T-cell (primary cell): ENCODE results near the gene CLSTN2. TPM values are rescaled to one million over a fixed set of nuclear protein-coding genes. Genes with fewer than 3 reads are reported as not detected.

ENCODE experiments used
- ATAC-seq, 4 experiments: fragments of 200-7000 bp in 3 of 4; fragments of 150-1000 bp in 1 of 4; cut with Tn5 transposase; replicated peaks in 1 of 4; 1 replicate in 3 of 4; 2 replicates in 1 of 4; pipeline ENCODE4 v1.10.0; 2021; ENCODE audit warnings: moderate library complexity in 3 of 4, mild to moderate bottlenecking in 2 of 4, moderate number of reproducible peaks in 1 of 4
- CTCF ChIA-PET, 2 donors: fragments of 300-600 bp; sonication (Branson Sonifier 250); formaldehyde crosslinking; loops; one replicate each; lab custom pipeline; 2022; ENCODE audit warnings: antibody characterized with exemption in 2 of 2; lab: Charles Lee
- POLR2A ChIA-PET, 2 donors: fragments of 300-600 bp; sonication (Branson Sonifier 250); formaldehyde crosslinking; loops; one replicate each; lab custom pipeline; 2022; ENCODE audit warnings: antibody characterized with exemption in 2 of 2; lab: Charles Lee
- DNase-seq, 35 experiments: peaks; one replicate each; pipeline versions ENCODE4 v3.0.0 to v3.0.0-alpha.2; 2013 to 2023
- H3K27ac ChIP-seq: one replicate; pipeline ENCODE4 v1.5.1; 2013; ENCODE audit warnings: low read length
- H3K27me3 ChIP-seq, 2 experiments: replicated peaks in 1 of 2; 1 replicate in 1 of 2; 2 replicates in 1 of 2; pipeline versions ENCODE4 v1.6.1 to v1.7.0; 2013; ENCODE audit warnings: low read length in 1 of 2, mixed read lengths in 1 of 2; ENCODE audit not compliant: control insufficient read depth in 2 of 2, insufficient read depth in 2 of 2; ENCODE audit errors: extremely low read depth in 1 of 2
- H3K36me3 ChIP-seq, 2 donors: 1 replicate in 1 of 2; 2 replicates in 1 of 2; pipeline versions ENCODE4 v1.6.1 to v1.7.0; 2013; ENCODE audit warnings: low read length in 1 of 2; ENCODE audit not compliant: control insufficient read depth in 2 of 2, insufficient read depth in 1 of 2; ENCODE audit errors: extremely low read depth in 1 of 2
- H3K4me1 ChIP-seq, 2 experiments: 1 replicate in 1 of 2; 2 replicates in 1 of 2; pipeline versions ENCODE4 v1.6.1 to v1.7.0; 2013; ENCODE audit warnings: low read length in 2 of 2, mixed read lengths in 1 of 2; ENCODE audit not compliant: insufficient read depth in 2 of 2, control insufficient read depth in 1 of 2; ENCODE audit errors: extremely low read depth in 1 of 2
- H3K4me3 ChIP-seq, 2 donors: 1 replicate in 1 of 2; 2 replicates in 1 of 2; pipeline versions ENCODE4 v1.5.1 to v1.7.0; 2013; ENCODE audit warnings: mild to moderate bottlenecking in 2 of 2, low read length in 1 of 2, moderate library complexity in 1 of 2; ENCODE audit not compliant: control insufficient read depth in 1 of 2; ENCODE audit errors: extremely low read depth in 1 of 2
- H3K9me3 ChIP-seq: 2 replicates; pipeline ENCODE4 v1.7.0; 2013
- H3K27ac Mint-ChIP-seq, 2 donors: one replicate each; pipeline ENCODE4 v1.8.0; 2020 to 2021; ENCODE audit warnings: mild to moderate bottlenecking in 2 of 2, mixed read lengths in 2 of 2
- H3K27me3 Mint-ChIP-seq, 2 donors: one replicate each; pipeline ENCODE4 v1.8.0; 2021 to 2022; ENCODE audit warnings: mixed read lengths in 2 of 2
- H3K36me3 Mint-ChIP-seq: one replicate; pipeline ENCODE4 v1.8.0; 2021; ENCODE audit warnings: mixed read lengths
- H3K4me1 Mint-ChIP-seq, 3 donors: one replicate each; pipeline ENCODE4 v1.8.0; 2020 to 2022; ENCODE audit warnings: mixed read lengths in 3 of 3, mild to moderate bottlenecking in 1 of 3
- H3K4me3 Mint-ChIP-seq, 3 donors: one replicate each; pipeline ENCODE4 v1.8.0; 2020 to 2022; ENCODE audit warnings: mild to moderate bottlenecking in 3 of 3, mixed read lengths in 3 of 3, moderate library complexity in 3 of 3
- H3K9me3 Mint-ChIP-seq, 3 donors: one replicate each; pipeline ENCODE4 v1.8.0; 2020 to 2022; ENCODE audit warnings: mixed read lengths in 3 of 3
- WGBS: methylation state at CpG from one replicate; pipeline ENCODE4 v1.1.5; 2013; ENCODE audit warnings: missing lambda C conversion rate; ENCODE audit not compliant: insufficient coverage; 5-methylcytosine and 5-hydroxymethylcytosine counted together
- total RNA-seq, 35 experiments: library from RNA in 6 of 35; stranded (reverse) in 6 of 35; fragments of 120-200 nt in 1 of 35; gene quantifications; one replicate each; pipeline versions ENCODE4 v1.2.1 to v1.2.4 and lab custom pipeline; 2013 to 2026

Gene CLSTN2
- total RNA-seq, 5 donors from 2014 or later (not counting 1 experiment from before 2014, with no cell fraction given): under 0.01 to 0.12 (median 0.03) TPM; not detected in 2

GRCh38 chr3:140015741-140016140 is 80.8 kb downstream of the CLSTN2 start:
- peaks cover 0 to 5% of the 10 kb centered on the region in 2 donors for H3K27me3 Mint-ChIP-seq
- no peak for ATAC-seq

GRCh38 chr3:140018556-140018955 is 83.6 kb downstream of the CLSTN2 start:
- Mint-ChIP-seq H3K4me1 (no peaks in the 10 kb centered on the region), H3K27ac (no peak overlapping the region), H3K27me3 (peaks cover 0 to 9% of the 10 kb centered on the region in 2 donors), H3K4me3 (no peak overlapping the region), H3K9me3 (no peaks in the 10 kb centered on the region), H3K36me3 (no peaks in the 10 kb centered on the region)
- Histone ChIP-seq H3K36me3 (no peaks in the 10 kb centered on the region), H3K27ac (no peak overlapping the region), H3K4me1 (no peaks in the 10 kb centered on the region), H3K4me3 (no peak overlapping the region), H3K9me3 (no peaks in the 10 kb centered on the region), H3K27me3 (peaks cover 0 to 6% of the 10 kb centered on the region in 2 experiments)
- CTCF ChIA-PET: no interaction called here
- no peak for ATAC-seq
- WGBS: no CpG with 5 or more reads among the region's 2 CpGs
- no peak for DNase-seq
- POLR2A ChIA-PET: no interaction called here

More at GRCh38 chr3:140015741-140016140, 80.8 kb downstream of the CLSTN2 start:
- Mint-ChIP-seq H3K4me1 (no peaks in the 10 kb centered on the region), H3K4me3 (no peak overlapping the region), H3K36me3 (no peaks in the 10 kb centered on the region), H3K9me3 (no peaks in the 10 kb centered on the region), H3K27ac (no peak overlapping the region)
- Histone ChIP-seq H3K27me3 (peaks cover 0 to 11% of the 10 kb centered on the region in 2 experiments), H3K27ac (no peak overlapping the region), H3K9me3 (no peaks in the 10 kb centered on the region), H3K36me3 (no peaks in the 10 kb centered on the region), H3K4me1 (no peaks in the 10 kb centered on the region), H3K4me3 (no peak overlapping the region)
- DNase-seq: no peak
- WGBS: 100% methylated on average over 2 of the region's 3 CpGs
- ChIA-PET CTCF (no interaction called here), POLR2A (no interaction called here)

- Histone ChIP-seq H3K36me3 (no peaks in the 10 kb centered on the region), H3K27me3 (peaks cover 0 to 6% of the 10 kb centered on the region in 2 experiments), H3K9me3 (no peaks in the 10 kb centered on the region), H3K4me1 (no peaks in the 10 kb centered on the region), H3K27ac (no peak overlapping the region), H3K4me3 (no peak overlapping the region)
- H3K4me1 Mint-ChIP-seq: no peaks in the 10 kb centered on the region
- H3K4me3 Mint-ChIP-seq: no peak overlapping the region
- H3K36me3 Mint-ChIP-seq: no peaks in the 10 kb centered on the region
- no peaks in the 10 kb centered on the region for H3K9me3 Mint-ChIP-seq
- POLR2A ChIA-PET: no interaction called here
- CTCF ChIA-PET: no interaction called here
- 69% methylated on average over 2 of the region's 2 CpGs for WGBS
- no peak overlapping the region for H3K27ac Mint-ChIP-seq
- ATAC-seq: no peak
- no peak for DNase-seq
- peaks cover 0 to 9% of the 10 kb centered on the region in 2 donors for H3K27me3 Mint-ChIP-seq
These were observed 85.0 kb downstream of the CLSTN2 start for GRCh38 chr3:140019946-140020345.

GRCh38 chr3:140020541-140020940 is 85.6 kb downstream of the CLSTN2 start:
- 93% methylated on average over 4 of the region's 7 CpGs for WGBS
- DNase-seq: no peak
- CTCF ChIA-PET: no interaction called here
- no peaks in the 10 kb centered on the region for H3K4me1 ChIP-seq
- H3K4me3 Mint-ChIP-seq: no peak overlapping the region
- H3K27me3 ChIP-seq: peaks cover 0 to 6% of the 10 kb centered on the region in 2 experiments
- no peaks in the 10 kb centered on the region for H3K36me3 Mint-ChIP-seq
- no peaks in the 10 kb centered on the region for H3K9me3 Mint-ChIP-seq
- POLR2A ChIA-PET: no interaction called here
- peaks cover 0 to 9% of the 10 kb centered on the region in 2 donors for H3K27me3 Mint-ChIP-seq
- H3K4me3 ChIP-seq: no peak overlapping the region
- no peaks in the 10 kb centered on the region for H3K4me1 Mint-ChIP-seq
- no peak for ATAC-seq
- no peak overlapping the region for H3K27ac ChIP-seq
- H3K27ac Mint-ChIP-seq: no peak overlapping the region
- no peaks in the 10 kb centered on the region for H3K9me3 ChIP-seq
- no peaks in the 10 kb centered on the region for H3K36me3 ChIP-seq

GRCh38 chr3:140021269-140021668 is 86.3 kb downstream of the CLSTN2 start:
- CTCF ChIA-PET: no interaction called here
- Histone ChIP-seq H3K27ac (no peak overlapping the region), H3K9me3 (no peaks in the 10 kb centered on the region), H3K4me3 (no peak overlapping the region), H3K4me1 (no peaks in the 10 kb centered on the region), H3K36me3 (no peaks in the 10 kb centered on the region), H3K27me3 (peaks cover 0 to 4% of the 10 kb centered on the region in 2 experiments)
- H3K9me3 Mint-ChIP-seq: no peaks in the 10 kb centered on the region
- H3K36me3 Mint-ChIP-seq: no peaks in the 10 kb centered on the region
- POLR2A ChIA-PET: no interaction called here
- no peaks in the 10 kb centered on the region for H3K4me1 Mint-ChIP-seq
- WGBS: 100% methylated on average over 3 of the region's 6 CpGs
- ATAC-seq: no peak
- peaks cover 0 to 9% of the 10 kb centered on the region in 2 donors for H3K27me3 Mint-ChIP-seq
- no peak overlapping the region for H3K4me3 Mint-ChIP-seq
- no peak overlapping the region for H3K27ac Mint-ChIP-seq
- no peak for DNase-seq

GRCh38 chr3:140022066-140022770 is 87.2 kb downstream of the CLSTN2 start:
- ATAC-seq: no peak

More at GRCh38 chr3:140022066-140022770, 87.2 kb downstream of the CLSTN2 start:
- peaks cover 0 to 4% of the 10 kb centered on the region in 2 experiments for H3K27me3 ChIP-seq
- peaks cover 0 to 9% of the 10 kb centered on the region in 2 donors for H3K27me3 Mint-ChIP-seq
- POLR2A ChIA-PET: no interaction called here
- no peak overlapping the region for H3K27ac ChIP-seq
- no peak overlapping the region for H3K4me3 Mint-ChIP-seq
- H3K4me3 ChIP-seq: no peak overlapping the region
- WGBS: 73% methylated on average over 5 of the region's 5 CpGs
- H3K9me3 Mint-ChIP-seq: no peaks in the 10 kb centered on the region
- H3K27ac Mint-ChIP-seq: no peak overlapping the region
- no peaks in the 10 kb centered on the region for H3K4me1 Mint-ChIP-seq
- no peaks in the 10 kb centered on the region for H3K4me1 ChIP-seq
- H3K36me3 Mint-ChIP-seq: no peaks in the 10 kb centered on the region
- no peak for DNase-seq
- CTCF ChIA-PET: no interaction called here
- no peaks in the 10 kb centered on the region for H3K9me3 ChIP-seq
- no peaks in the 10 kb centered on the region for H3K36me3 ChIP-seq
